ENCODE results near the gene CXADR. TPM values are rescaled to one million over a fixed set of nuclear protein-coding genes. Genes with fewer than 3 reads are reported as not detected.

The CXADR gene
- total and polyA plus RNA-seq, 4 donors, result 8.5 to 46.4 (median 26.5) TPM

GRCh38 chr21:17580319-17580718 lies 67.5 kb downstream of the CXADR start:
- no peaks in the 10 kb centered on the region for H3K9me3 ChIP-seq (ENCODE audit: control insufficient read depth in 4 of 4, low read length in 3 of 4)
- no peak overlapping the region for H3K27ac ChIP-seq (ENCODE audit: low read depth in 1 of 2, low read length in 2 of 2)
- no peak for DNase-seq (ENCODE audit: low spot score)
- no peaks in the 10 kb centered on the region for H3K4me1 ChIP-seq (ENCODE audit: control insufficient read depth in 4 of 4, insufficient read depth in 4 of 4, low read length in 3 of 4)
- TF ChIP-seq EGR1 (IDR thresholded peaks at IDR 0.05; ENCODE audit: low read depth in 2 of 2), result no peak
- TF ChIP-seq YY1 (IDR thresholded peaks at IDR 0.05), result no peak
- TF ChIP-seq FOXA2 (IDR thresholded peaks at IDR 0.05), result no peak
- TF ChIP-seq GABPA (IDR thresholded peaks at IDR 0.05 in 1 of 2, conservative IDR thresholded peaks at IDR 0.05 in 1 of 2), result no peak
- H3K36me3 ChIP-seq (ENCODE audit: control insufficient read depth in 4 of 4, insufficient read depth in 3 of 4, low read depth in 1 of 4, low read length in 3 of 4), result peaks cover 0 to 5% (median 0%) of the 10 kb centered on the region in 4 donors
- WGBS, result 96% methylated on average over 8 of the region's 8 CpGs
- no peak overlapping the region for H3K4me3 ChIP-seq (ENCODE audit: low read depth in 1 of 3, low read length in 3 of 3)
- no peak overlapping the region for H3K9ac ChIP-seq (ENCODE audit: low read depth in 1 of 2, low read length in 2 of 2)
- no peaks in the 10 kb centered on the region for H3K27me3 ChIP-seq (ENCODE audit: control insufficient read depth in 4 of 4, insufficient read depth in 4 of 4, low read length in 3 of 4)

DNA sequence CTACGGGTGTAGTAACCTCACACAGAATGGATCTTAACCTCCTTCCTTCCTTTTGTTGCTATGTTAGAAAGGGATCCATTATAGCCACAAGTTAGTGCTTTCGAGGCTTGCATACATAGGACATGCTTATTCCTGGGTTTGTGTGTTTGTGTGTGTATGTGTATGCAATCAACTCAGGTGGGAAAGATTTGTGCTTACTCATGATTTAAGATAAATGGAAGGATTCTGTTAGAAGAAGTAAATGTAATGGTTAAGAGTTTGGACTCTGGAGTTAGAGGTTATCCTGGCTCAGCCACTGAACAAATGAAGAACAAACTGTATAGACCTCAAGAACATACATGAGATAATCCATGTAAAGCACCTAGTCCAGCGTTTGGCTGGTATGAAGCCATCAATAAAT lies 71.1 kb downstream of the CXADR start:
- no peak for DNase-seq (ENCODE audit: low spot score)
- Histone ChIP-seq H3K9me3 (ENCODE audit: control insufficient read depth in 4 of 4, low read length in 3 of 4) (no peaks in the 10 kb centered on the region), H3K4me3 (ENCODE audit: low read depth in 1 of 3, low read length in 3 of 3) (no peak overlapping the region), H3K27me3 (ENCODE audit: control insufficient read depth in 4 of 4, insufficient read depth in 4 of 4, low read length in 3 of 4) (no peaks in the 10 kb centered on the region), H3K4me1 (ENCODE audit: control insufficient read depth in 4 of 4, insufficient read depth in 4 of 4, low read length in 3 of 4) (no peaks in the 10 kb centered on the region), H3K36me3 (ENCODE audit: control insufficient read depth in 4 of 4, insufficient read depth in 3 of 4, low read depth in 1 of 4, low read length in 3 of 4) (peaks cover 0 to 1% (median 0%) of the 10 kb centered on the region in 4 donors), H3K9ac (ENCODE audit: low read depth in 1 of 2, low read length in 2 of 2) (no peak overlapping the region), H3K27ac (ENCODE audit: low read depth in 1 of 2, low read length in 2 of 2) (no peak overlapping the region)
- 90% methylated on average over 3 of the region's 3 CpGs for WGBS
- TF ChIP-seq RXRA (IDR thresholded peaks at IDR 0.05) (no peak), MAX (IDR thresholded peaks at IDR 0.05) (no peak), SP1 (IDR thresholded peaks at IDR 0.05) (no peak), FOXA2 (IDR thresholded peaks at IDR 0.05) (no peak), NR2F2 (IDR thresholded peaks at IDR 0.05) (no peak), YY1 (IDR thresholded peaks at IDR 0.05) (no peak), HNF4A (conservative IDR thresholded peaks at IDR 0.05) (no peak), JUND (IDR thresholded peaks at IDR 0.05) (no peak), FOXA1 (IDR thresholded peaks at IDR 0.05) (no peak)
- TF ChIP-seq, protein P1, sequence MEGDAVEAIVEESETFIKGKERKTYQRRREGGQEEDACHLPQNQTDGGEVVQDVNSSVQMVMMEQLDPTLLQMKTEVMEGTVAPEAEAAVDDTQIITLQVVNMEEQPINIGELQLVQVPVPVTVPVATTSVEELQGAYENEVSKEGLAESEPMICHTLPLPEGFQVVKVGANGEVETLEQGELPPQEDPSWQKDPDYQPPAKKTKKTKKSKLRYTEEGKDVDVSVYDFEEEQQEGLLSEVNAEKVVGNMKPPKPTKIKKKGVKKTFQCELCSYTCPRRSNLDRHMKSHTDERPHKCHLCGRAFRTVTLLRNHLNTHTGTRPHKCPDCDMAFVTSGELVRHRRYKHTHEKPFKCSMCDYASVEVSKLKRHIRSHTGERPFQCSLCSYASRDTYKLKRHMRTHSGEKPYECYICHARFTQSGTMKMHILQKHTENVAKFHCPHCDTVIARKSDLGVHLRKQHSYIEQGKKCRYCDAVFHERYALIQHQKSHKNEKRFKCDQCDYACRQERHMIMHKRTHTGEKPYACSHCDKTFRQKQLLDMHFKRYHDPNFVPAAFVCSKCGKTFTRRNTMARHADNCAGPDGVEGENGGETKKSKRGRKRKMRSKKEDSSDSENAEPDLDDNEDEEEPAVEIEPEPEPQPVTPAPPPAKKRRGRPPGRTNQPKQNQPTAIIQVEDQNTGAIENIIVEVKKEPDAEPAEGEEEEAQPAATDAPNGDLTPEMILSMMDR (IDR thresholded peaks at IDR 0.05; ENCODE audit: low read depth, low read length, missing input control), result no peak

- WGBS, result 10% methylated on average over 3 of the region's 3 CpGs
- no peak for DNase-seq (ENCODE audit: low spot score)
- no peaks in the 10 kb centered on the region for H3K27me3 ChIP-seq (ENCODE audit: control insufficient read depth in 4 of 4, insufficient read depth in 4 of 4, low read length in 3 of 4)
- peaks cover 0 to 5% (median under 1%) of the 10 kb centered on the region in 4 donors for H3K4me1 ChIP-seq (ENCODE audit: control insufficient read depth in 4 of 4, insufficient read depth in 4 of 4, low read length in 3 of 4)
- TF ChIP-seq, protein P1 (IDR thresholded peaks at IDR 0.05; ENCODE audit: low read depth, low read length, missing input control), result peak; percentile 57
- TF ChIP-seq RAD21 (IDR thresholded peaks at IDR 0.05), result peak; percentile 86 to 87
- TF ChIP-seq FOXA1 (IDR thresholded peaks at IDR 0.05), result no peak
- H3K9me3 ChIP-seq (ENCODE audit: control insufficient read depth in 4 of 4, low read length in 3 of 4), result no peaks in the 10 kb centered on the region
- H3K27ac ChIP-seq (ENCODE audit: low read depth in 1 of 2, low read length in 2 of 2), result no peak overlapping the region
- no peaks in the 10 kb centered on the region for H3K36me3 ChIP-seq (ENCODE audit: control insufficient read depth in 4 of 4, insufficient read depth in 3 of 4, low read depth in 1 of 4, low read length in 3 of 4)
- H3K9ac ChIP-seq (ENCODE audit: low read depth in 1 of 2, low read length in 2 of 2), result no peak overlapping the region
- H3K4me3 ChIP-seq (ENCODE audit: low read depth in 1 of 3, low read length in 3 of 3), result no peak overlapping the region
Observed at GRCh38 chr21:17585875-17586450, 73.1 kb downstream of the CXADR start.
